ENCODE data around the gene DNAJC18. TPM values are rescaled to one million over a fixed set of nuclear protein-coding genes. Genes with fewer than 3 reads are reported as not detected.
A peak's percentile ranks its signal among the peaks of the same experiment; 100 is the strongest.
"Not testable (repeated sequence)": the region's sequence is repeated elsewhere in the genome, so short reads cannot be mapped to it uniquely, and the experiment has no call there.

The DNAJC18 gene
- total RNA-seq, 2 experiments from 2014 or later = 18.1 to 18.8 TPM

GRCh38 chr5:139390639-139391569 lies 48.4 kb downstream of the DNAJC18 start:
- intact Hi-C loops (cut with micrococcal nuclease) = loop anchor here (2.0 kb wide), 1 partner anchor 98 kb away; the partner anchor contains the start of gene MATR3
- H3K4me1 Mint-ChIP-seq (ENCODE audit: low read depth) = peaks cover 36% of the 10 kb centered on the region
- no peak for DNase-seq
- H3K27me3 Mint-ChIP-seq (ENCODE audit: low read depth) = no peaks in the 10 kb centered on the region
- H3K4me3 Mint-ChIP-seq = peak overlapping the region; percentile 83
- H3K27ac Mint-ChIP-seq = peak overlapping the region; percentile 25
- peaks cover 1% of the 10 kb centered on the region for H3K36me3 Mint-ChIP-seq (ENCODE audit: low read depth)
- CTCF ChIA-PET = interaction anchor here (1.2 to 3.0 kb wide), 6 partner anchors 12 to 122 kb away, joined by 3 to 10 read pairs (median 4); partner anchors contain the start of gene SPATA24
- H3K9me3 Mint-ChIP-seq = no peaks in the 10 kb centered on the region

DNA sequence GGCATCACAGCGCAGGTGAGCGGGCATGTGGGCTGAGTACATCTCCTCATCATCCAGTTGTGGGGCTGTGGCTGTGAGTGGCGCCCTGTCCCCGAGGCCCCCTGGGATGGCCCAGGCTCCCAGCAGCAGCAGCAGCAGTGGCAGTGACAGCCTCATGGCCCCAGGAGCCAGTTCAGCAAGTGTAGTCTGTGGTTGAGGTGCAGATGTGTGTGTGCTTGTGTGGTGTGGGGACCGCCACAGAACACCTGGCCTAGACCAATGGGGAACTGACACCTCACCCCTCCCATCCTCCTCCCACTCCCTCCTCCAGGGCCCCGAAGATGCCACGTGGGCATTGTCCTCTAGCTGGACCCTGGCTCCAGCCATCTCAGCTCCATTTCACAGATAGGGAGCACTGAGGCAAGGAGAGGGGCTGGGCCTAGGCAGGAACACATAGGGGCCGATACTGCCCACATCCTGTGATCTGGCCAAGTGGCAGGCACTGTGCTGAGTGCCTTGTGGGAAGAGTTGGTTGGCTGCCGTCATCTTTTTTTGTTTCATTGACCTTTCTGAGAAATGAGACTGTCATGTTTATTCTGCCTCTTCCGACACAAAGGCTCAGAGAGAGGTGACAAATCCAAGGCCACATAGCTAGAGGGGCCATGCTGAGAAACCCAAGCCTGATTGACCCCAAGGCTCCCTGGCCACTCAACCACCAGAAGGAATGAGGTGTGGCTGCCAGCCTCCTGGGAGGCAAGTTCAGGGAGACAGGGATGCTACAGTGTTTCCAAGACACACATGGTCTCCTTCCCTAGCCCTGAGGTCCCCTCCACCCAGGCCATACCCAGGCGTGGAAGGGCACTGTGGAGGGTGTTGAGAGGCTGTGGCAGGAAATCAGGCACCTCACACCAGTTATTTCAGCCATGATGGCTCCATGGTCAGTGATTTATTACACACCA lies 49.4 kb downstream of the DNAJC18 start, which contains the start of gene MZB1:
Gene MZB1 (minus strand): TSS at position 213 of the 938 bp plus-strand sequence. CDS start 57 bp downstream, at position 156.
- H3K9me3 Mint-ChIP-seq = no peaks in the 10 kb centered on the region
- H3K4me1 Mint-ChIP-seq (ENCODE audit: low read depth) = peaks cover 45% of the 10 kb centered on the region
- peak within 1 kb of the TSS; percentile 48 for H3K27ac Mint-ChIP-seq
- intact Hi-C loops (cut with micrococcal nuclease) = loop anchor here (2.0 kb wide), 1 partner anchor 97 kb away; the partner anchor contains the start of gene MATR3
- CTCF ChIA-PET = interaction anchor here (1.4 kb wide), 2 partner anchors 26 to 123 kb away, joined by 3 to 5 read pairs; no protein-coding TSS in a partner anchor
- no peaks in the 10 kb centered on the region for H3K27me3 Mint-ChIP-seq (ENCODE audit: low read depth)
- H3K36me3 Mint-ChIP-seq (ENCODE audit: low read depth) = peaks cover under 1% of the 10 kb centered on the region
- H3K4me3 Mint-ChIP-seq = peak within 1 kb of the TSS; percentile 49
- DNase-seq = peak; percentile 65

DNA sequence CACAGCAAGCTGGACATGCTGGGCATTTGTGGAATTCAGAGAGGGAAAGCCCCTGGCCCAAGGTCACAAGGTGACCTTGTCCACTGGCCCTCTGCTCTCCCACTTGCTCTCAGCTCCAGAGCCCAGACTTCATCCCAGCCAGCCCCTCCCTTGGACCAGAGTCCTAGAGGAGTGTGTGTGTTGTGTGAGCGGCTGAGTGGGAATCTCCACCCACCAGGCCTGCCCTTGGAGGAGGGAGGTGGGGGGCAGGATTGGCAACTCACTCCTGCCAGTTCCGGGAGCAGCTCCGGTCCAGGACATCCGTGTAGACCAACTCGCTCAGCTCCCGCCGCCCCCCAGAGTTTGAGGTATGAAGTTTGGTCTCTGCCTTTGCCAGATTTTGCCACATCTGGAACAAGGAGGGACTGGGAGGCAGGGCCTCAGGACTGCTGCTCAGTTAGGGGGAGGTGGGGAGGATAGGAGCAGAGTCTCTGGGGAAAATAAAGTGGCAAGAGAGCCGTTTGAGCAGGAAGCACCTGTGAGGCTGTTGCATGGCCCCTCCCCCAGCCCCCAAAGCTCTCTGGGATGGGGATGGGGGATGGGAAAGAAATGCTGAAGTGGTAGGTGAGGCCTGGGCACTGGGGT lies 51.0 kb downstream of the DNAJC18 start:
- no peaks in the 10 kb centered on the region for H3K27me3 Mint-ChIP-seq (ENCODE audit: low read depth)
- no peak overlapping the region for H3K4me3 Mint-ChIP-seq
- intact Hi-C loops (cut with micrococcal nuclease) = no loop called here
- peaks cover 48% of the 10 kb centered on the region for H3K4me1 Mint-ChIP-seq (ENCODE audit: low read depth)
- H3K36me3 Mint-ChIP-seq (ENCODE audit: low read depth) = no peaks in the 10 kb centered on the region
- no peak overlapping the region for H3K27ac Mint-ChIP-seq
- DNase-seq = no peak
- no peaks in the 10 kb centered on the region for H3K9me3 Mint-ChIP-seq
- CTCF ChIA-PET = interaction anchor here (0.5 to 2.2 kb wide), 3 partner anchors 14 to 263 kb away, joined by 3 to 6 read pairs (median 5); no protein-coding TSS in a partner anchor

DNA sequence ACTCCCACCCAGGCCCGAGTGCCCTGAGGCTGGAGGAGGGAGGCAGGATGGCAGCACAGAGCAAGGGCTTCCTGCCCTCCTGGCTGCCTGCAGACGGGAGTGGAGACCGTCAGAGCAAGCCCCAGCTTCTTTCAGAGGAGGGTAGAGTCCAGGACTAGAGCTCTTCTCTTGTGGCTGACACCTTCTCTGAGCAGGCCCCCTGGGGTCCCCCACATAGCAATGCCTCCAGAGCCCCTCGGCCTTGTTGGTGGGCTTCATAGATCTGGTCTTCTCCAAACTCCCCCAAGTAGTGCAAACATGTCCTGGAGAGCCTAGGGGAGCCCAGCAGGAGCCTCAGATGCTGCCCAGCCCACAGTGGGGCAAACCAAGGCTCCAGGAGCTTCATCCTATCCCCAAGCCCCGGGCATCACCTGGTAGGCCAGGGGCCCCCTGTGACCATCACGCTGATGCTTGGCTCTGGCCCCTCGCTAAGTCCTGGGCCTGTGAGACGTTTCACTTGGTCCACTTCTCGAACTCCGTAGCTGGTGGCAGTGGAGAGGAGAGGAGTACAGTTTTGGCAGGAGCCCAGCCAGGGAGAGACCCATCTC lies 51.6 kb downstream of the DNAJC18 start:
- intact Hi-C loops (cut with micrococcal nuclease) = no loop called here
- Mint-ChIP-seq H3K9me3 (no peaks in the 10 kb centered on the region), H3K27ac (no peak overlapping the region), H3K27me3 (ENCODE audit: low read depth) (no peaks in the 10 kb centered on the region), H3K4me3 (no peak overlapping the region), H3K36me3 (ENCODE audit: low read depth) (no peaks in the 10 kb centered on the region), H3K4me1 (ENCODE audit: low read depth) (peaks cover 43% of the 10 kb centered on the region)
- DNase-seq = no peak
- CTCF ChIA-PET = interaction anchor here (2.2 kb wide), 1 partner anchor 15 kb away, joined by 6 read pairs; no protein-coding TSS in a partner anchor

DNA sequence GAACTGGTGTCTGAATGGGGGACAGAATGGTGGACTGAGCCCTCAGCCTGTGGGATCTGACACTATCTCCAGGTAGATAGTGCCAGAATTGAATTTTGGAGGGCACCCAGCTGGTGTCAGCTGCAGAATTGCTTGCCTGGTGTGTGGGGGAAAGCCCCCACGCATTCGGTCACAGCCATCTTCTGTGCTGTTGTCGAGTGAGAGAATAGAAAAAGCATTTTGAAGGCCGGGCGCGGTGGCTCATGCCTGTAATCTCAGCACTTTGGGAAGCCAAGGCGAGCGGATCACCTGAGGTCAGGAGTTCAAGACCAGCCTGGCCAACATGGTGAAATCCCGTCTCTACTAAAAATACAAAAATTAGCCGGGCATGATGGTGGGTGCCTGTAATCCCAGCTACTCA lies 52.4 kb downstream of the DNAJC18 start:
- H3K36me3 Mint-ChIP-seq (ENCODE audit: low read depth); DNase-seq; H3K27ac Mint-ChIP-seq; H3K27me3 Mint-ChIP-seq (ENCODE audit: low read depth); H3K4me3 Mint-ChIP-seq; intact Hi-C loops (cut with micrococcal nuclease); H3K9me3 Mint-ChIP-seq: not testable (repeated sequence)
- peaks cover 42% of the 10 kb centered on the region for H3K4me1 Mint-ChIP-seq (ENCODE audit: low read depth)
- CTCF ChIA-PET = interaction anchor here (2.2 kb wide), 1 partner anchor 15 kb away, joined by 6 read pairs; no protein-coding TSS in a partner anchor

DNA sequence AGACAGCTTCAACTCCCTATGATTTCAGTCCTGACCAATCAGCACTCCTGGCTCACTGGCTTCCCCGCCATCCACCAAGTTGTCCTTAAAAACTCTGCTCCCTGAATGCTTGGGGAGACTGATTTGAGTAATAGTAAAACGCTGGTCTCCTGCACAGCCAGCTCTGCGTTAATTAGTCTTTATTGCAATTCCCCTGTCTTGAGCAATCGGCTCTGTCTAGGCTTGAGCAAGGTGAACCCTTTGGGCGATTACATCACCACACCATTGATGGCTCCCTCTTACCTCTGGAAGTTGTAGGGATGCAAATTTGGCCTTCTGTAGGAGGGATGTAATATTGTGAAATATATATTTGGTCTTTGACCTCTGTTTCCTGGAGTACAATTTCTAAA lies 53.3 kb downstream of the DNAJC18 start:
- CTCF ChIA-PET = interaction anchor here (0.6 to 2.2 kb wide), 2 partner anchors 16 to 125 kb away, joined by 3 to 6 read pairs; no protein-coding TSS in a partner anchor
- Mint-ChIP-seq H3K4me1 (ENCODE audit: low read depth) (peaks cover 35% of the 10 kb centered on the region), H3K27me3 (ENCODE audit: low read depth) (no peaks in the 10 kb centered on the region), H3K4me3 (no peak overlapping the region), H3K9me3 (no peaks in the 10 kb centered on the region), H3K27ac (no peak overlapping the region), H3K36me3 (ENCODE audit: low read depth) (no peaks in the 10 kb centered on the region)
- DNase-seq = no peak
- intact Hi-C loops (cut with micrococcal nuclease) = no loop called here

DNA sequence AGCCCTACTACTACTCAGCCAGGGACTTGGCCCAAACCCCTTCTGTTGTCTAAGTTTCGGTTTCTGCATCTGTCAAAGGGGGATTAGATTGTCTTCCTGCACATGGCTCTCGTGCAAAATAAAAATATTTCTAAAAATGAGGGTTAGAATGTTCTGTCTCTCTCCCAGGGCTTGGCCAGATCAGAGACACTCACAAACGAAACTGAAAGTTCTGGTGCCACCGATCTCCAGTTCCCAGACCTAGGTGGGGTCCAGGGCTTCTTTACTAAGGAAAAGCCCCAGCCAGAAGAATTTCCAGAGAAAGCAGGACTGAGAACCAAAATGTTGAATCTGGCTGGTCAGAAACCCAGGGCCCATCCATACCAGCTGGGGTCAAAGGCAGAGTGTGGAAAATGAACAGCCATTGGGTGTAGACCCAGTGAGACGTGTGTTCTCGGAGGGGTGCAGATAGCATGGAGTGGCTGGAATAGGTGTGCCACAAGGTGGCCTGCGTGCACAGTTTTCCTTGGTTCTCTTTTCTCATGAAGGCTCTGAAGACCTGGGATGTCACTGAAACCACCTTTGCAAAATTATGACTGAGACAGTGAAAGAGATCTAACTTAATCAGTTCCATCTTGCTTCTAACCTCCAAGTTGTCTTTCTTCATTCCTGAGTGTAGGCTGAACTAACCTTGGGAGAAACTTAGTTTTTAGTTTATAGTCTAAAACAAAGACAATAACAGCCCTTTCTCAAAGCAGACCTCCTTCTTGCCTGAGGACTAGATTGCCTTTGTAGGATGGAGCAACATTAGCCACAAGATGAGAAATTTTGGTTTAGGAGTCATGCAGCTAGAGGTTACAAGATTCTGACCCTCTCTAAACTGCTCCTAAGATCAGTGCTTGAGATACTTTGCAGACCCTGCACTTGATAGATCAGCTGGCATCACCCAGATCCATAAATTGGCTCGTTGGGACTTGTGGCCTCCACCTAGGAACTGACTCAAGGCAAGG lies 54.0 kb downstream of the DNAJC18 start:
- peak overlapping the region; percentile 56 for H3K27ac Mint-ChIP-seq
- peak; percentile 55 for DNase-seq
- intact Hi-C loops (cut with micrococcal nuclease) = no loop called here
- peaks cover 30% of the 10 kb centered on the region for H3K4me1 Mint-ChIP-seq (ENCODE audit: low read depth)
- no peaks in the 10 kb centered on the region for H3K27me3 Mint-ChIP-seq (ENCODE audit: low read depth)
- H3K4me3 Mint-ChIP-seq = peak overlapping the region; percentile 29
- H3K36me3 Mint-ChIP-seq (ENCODE audit: low read depth) = no peaks in the 10 kb centered on the region
- H3K9me3 Mint-ChIP-seq = no peaks in the 10 kb centered on the region
- CTCF ChIA-PET = interaction anchor here (0.6 to 2.2 kb wide), 2 partner anchors 17 to 126 kb away, joined by 3 to 6 read pairs; no protein-coding TSS in a partner anchor

GRCh38 chr5:139384591-139385051 lies 54.7 kb downstream of the DNAJC18 start:
- H3K27ac Mint-ChIP-seq = no peak overlapping the region
- DNase-seq = no peak
- CTCF ChIA-PET = no interaction called here
- intact Hi-C loops (cut with micrococcal nuclease) = no loop called here
- H3K9me3 Mint-ChIP-seq = no peaks in the 10 kb centered on the region
- no peak overlapping the region for H3K4me3 Mint-ChIP-seq
- no peaks in the 10 kb centered on the region for H3K27me3 Mint-ChIP-seq (ENCODE audit: low read depth)
- H3K4me1 Mint-ChIP-seq (ENCODE audit: low read depth) = peaks cover 23% of the 10 kb centered on the region
- no peaks in the 10 kb centered on the region for H3K36me3 Mint-ChIP-seq (ENCODE audit: low read depth)

DNA sequence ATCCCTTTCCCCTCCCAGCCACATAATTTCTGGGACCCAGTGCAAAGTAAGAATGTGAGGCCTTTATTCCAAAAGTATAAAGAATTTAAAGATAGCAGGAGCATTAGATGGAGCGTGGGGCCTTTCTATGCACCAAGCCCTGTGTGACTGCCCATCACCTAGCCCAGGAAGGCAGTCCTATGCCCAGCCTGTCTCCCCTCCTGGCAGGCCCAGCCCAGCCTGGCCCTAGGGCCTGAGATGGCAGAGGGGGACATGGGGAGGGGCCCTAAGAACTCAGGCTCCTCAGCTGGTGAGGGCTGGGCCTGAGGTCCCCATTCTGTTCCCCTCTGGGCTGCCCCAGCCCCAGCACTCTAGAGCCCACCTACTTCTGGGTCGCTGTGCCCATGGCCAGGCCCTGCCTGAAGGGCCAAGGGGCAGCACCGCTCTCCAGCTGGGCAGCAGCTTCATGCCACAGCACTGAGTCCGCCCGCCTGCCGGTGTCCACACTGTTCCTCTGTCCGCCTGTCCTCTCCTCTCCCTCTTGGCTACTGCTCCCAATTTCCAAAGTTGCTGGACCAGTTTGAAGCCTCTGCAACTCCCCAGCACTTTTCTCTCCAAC lies 55.2 kb downstream of the DNAJC18 start:
- H3K27ac Mint-ChIP-seq = no peak overlapping the region
- no peak for DNase-seq
- CTCF ChIA-PET = no interaction called here
- peaks cover 20% of the 10 kb centered on the region for H3K4me1 Mint-ChIP-seq (ENCODE audit: low read depth)
- H3K9me3 Mint-ChIP-seq = no peaks in the 10 kb centered on the region
- no peaks in the 10 kb centered on the region for H3K36me3 Mint-ChIP-seq (ENCODE audit: low read depth)
- intact Hi-C loops (cut with micrococcal nuclease) = no loop called here
- no peaks in the 10 kb centered on the region for H3K27me3 Mint-ChIP-seq (ENCODE audit: low read depth)
- no peak overlapping the region for H3K4me3 Mint-ChIP-seq

- H3K4me3 Mint-ChIP-seq = no peak within 1 kb of the TSS
- CTCF ChIA-PET = interaction anchor here (0.6 kb wide), 1 partner anchor 93 kb away, joined by 3 read pairs; no protein-coding TSS in a partner anchor
- intact Hi-C loops (cut with micrococcal nuclease) = no loop called here
- peaks cover 18% of the 10 kb centered on the region for H3K4me1 Mint-ChIP-seq (ENCODE audit: low read depth)
- no peaks in the 10 kb centered on the region for H3K36me3 Mint-ChIP-seq (ENCODE audit: low read depth)
- no peaks in the 10 kb centered on the region for H3K9me3 Mint-ChIP-seq
- H3K27ac Mint-ChIP-seq = no peak within 1 kb of the TSS
- DNase-seq = no peak
- no peaks in the 10 kb centered on the region for H3K27me3 Mint-ChIP-seq (ENCODE audit: low read depth)
These were observed 55.9 kb downstream of the DNAJC18 start, which contains the start of gene SLC23A1 for GRCh38 chr5:139383275-139383992. Gene SLC23A1 (minus strand): TSS chr5:139383297. CDS start chr5:139383253, 44 bp downstream.

All from activated naive CD4-positive, alpha-beta T cell treated with anti-CD3 and anti-CD28 coated beads for 36 hours (primary cell).